ENCODE measurements around the gene TXNDC12.

DNA sequence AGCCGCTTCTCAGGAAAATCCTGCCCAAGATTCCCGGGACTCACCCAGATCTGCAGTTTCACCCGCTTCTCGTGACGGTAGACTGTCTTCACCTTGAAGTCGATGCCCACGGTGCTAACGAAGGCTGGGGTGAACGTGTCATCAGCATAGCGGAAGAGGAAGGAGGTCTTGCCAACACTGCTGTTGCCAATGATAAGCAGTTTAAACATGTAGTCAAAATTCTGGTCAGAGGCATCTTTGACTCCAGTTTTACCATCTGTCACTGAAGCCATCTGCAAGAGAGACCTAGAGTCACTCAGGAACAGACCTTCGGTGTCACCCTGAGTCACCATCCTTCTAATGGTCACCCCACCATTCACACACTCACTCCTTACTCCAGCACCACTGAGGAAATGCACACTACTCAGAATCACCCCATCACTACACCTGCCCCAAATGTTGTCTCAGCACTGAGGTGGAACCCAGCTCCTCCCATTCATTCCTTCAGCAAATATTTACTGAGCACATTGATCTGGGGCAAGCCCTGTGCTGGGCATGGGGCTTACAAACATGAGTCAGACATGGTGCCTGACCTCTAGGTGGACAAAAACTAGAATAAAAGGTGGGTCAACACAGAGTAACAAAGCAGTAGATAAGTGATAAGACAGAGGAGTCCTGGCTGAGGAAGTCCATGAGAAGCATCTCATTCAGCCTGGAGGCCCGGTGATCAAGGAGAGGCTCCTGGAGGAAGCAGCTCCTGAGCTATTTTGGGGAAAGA lies 78.0 kb downstream of the TXNDC12 start:
- TF ChIP-seq, protein P1, sequence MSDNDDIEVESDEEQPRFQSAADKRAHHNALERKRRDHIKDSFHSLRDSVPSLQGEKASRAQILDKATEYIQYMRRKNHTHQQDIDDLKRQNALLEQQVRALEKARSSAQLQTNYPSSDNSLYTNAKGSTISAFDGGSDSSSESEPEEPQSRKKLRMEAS (IDR thresholded peaks at IDR 0.05; ENCODE audit: low read depth, low read length): no peak
- no peak for TF ChIP-seq POLR2A (IDR thresholded peaks at IDR 0.05; ENCODE audit: extremely low read depth, insufficient read length)
